CD14-positive monocyte (primary cell): ENCODE results near the gene APC2. TPM values are rescaled to one million over a fixed set of nuclear protein-coding genes. Genes with fewer than 3 reads are reported as not detected.

Experiments
- DNase-seq, 3 donors: peaks; one replicate each; pipeline ENCODE4 v3.0.0-alpha.2; 2011 to 2022
- H2AFZ ChIP-seq: 2 replicates; pipeline ENCODE4 v1.6.0; 2012; ENCODE audit warnings: mild to moderate bottlenecking, low read depth, low read length, inconsistent platforms; ENCODE audit not compliant: insufficient read depth, poor library complexity, severe bottlenecking
- H3K27ac ChIP-seq, 2 donors: 1 replicate in 1 of 2; 2 replicates in 1 of 2; pipeline ENCODE4 v1.5.1; 2012 to 2013; ENCODE audit warnings: low read length in 2 of 2, control low read depth in 1 of 2, inconsistent platforms in 1 of 2, low read depth in 1 of 2, mild to moderate bottlenecking in 1 of 2
- H3K27me3 ChIP-seq, 2 donors: one replicate each; pipeline versions ENCODE4 v1.6.0 to v1.6.1; 2011 to 2013; ENCODE audit warnings: low read length in 2 of 2; ENCODE audit not compliant: control insufficient read depth in 2 of 2, insufficient read depth in 2 of 2
- H3K36me3 ChIP-seq, 2 donors: replicated peaks in 1 of 2; 1 replicate in 1 of 2; 2 replicates in 1 of 2; pipeline versions ENCODE4 v1.5.1 to v1.6.1; 2012 to 2013; ENCODE audit warnings: low read length in 2 of 2, control low read depth in 1 of 2, inconsistent platforms in 1 of 2, mild to moderate bottlenecking in 1 of 2; ENCODE audit not compliant: insufficient read depth in 2 of 2, control insufficient read depth in 1 of 2
- H3K4me1 ChIP-seq, 2 donors: 1 replicate in 1 of 2; 2 replicates in 1 of 2; pipeline versions ENCODE4 v1.5.1 to v1.6.1; 2012 to 2013; ENCODE audit warnings: low read length in 2 of 2, control low read depth in 1 of 2, inconsistent platforms in 1 of 2, mild to moderate bottlenecking in 1 of 2, moderate library complexity in 1 of 2; ENCODE audit not compliant: insufficient read depth in 2 of 2, control insufficient read depth in 1 of 2
- H3K4me2 ChIP-seq: replicated peaks from 2 replicates; pipeline ENCODE3; 2012; ENCODE audit warnings: low read length, moderate library complexity, mild to moderate bottlenecking; ENCODE audit not compliant: poor library complexity, severe bottlenecking; ENCODE audit errors: extremely low read depth
- H3K4me3 ChIP-seq, 3 experiments: fragments of 200-600 bp in 1 of 3; sonication (generic) in 1 of 3; replicated peaks in 1 of 3; 1 replicate in 2 of 3; 2 replicates in 1 of 3; pipeline ENCODE4 v1.5.1; 2011 to 2013; ENCODE audit warnings: low read length in 3 of 3, mild to moderate bottlenecking in 3 of 3, control low read depth in 2 of 3, low read depth in 2 of 3, inconsistent platforms in 1 of 3, moderate library complexity in 1 of 3
- H3K79me2 ChIP-seq: 2 replicates; pipeline ENCODE4 v1.6.0; 2012; ENCODE audit warnings: mild to moderate bottlenecking, control low read depth, inconsistent platforms, low read length, moderate library complexity; ENCODE audit not compliant: insufficient read depth
- H3K9ac ChIP-seq: 2 replicates; pipeline ENCODE4 v1.6.0; 2017; ENCODE audit warnings: low read length, mild to moderate bottlenecking; ENCODE audit not compliant: insufficient read depth, poor library complexity, severe bottlenecking
- H3K9me3 ChIP-seq, 2 donors: replicated peaks in 1 of 2; 1 replicate in 1 of 2; 2 replicates in 1 of 2; pipeline versions ENCODE4 v1.5.1 to v1.6.1; 2012 to 2013; ENCODE audit warnings: low read length in 2 of 2, control low read depth in 1 of 2; ENCODE audit not compliant: control insufficient read depth in 1 of 2, insufficient read depth in 1 of 2
- H4K20me1 ChIP-seq: 2 replicates; pipeline ENCODE4 v1.6.0; 2012; ENCODE audit warnings: mild to moderate bottlenecking, low read length, control low read depth, moderate library complexity; ENCODE audit not compliant: insufficient read depth
- H3K27ac Mint-ChIP-seq, 7 donors: one replicate each; pipeline ENCODE4 v1.8.0; 2020; ENCODE audit warnings: mild to moderate bottlenecking in 7 of 7, mixed read lengths in 7 of 7, moderate library complexity in 6 of 7, inconsistent platforms in 2 of 7
- H3K27me3 Mint-ChIP-seq, 3 donors: one replicate each; pipeline ENCODE4 v1.8.0; 2021 to 2022; ENCODE audit warnings: low read depth in 3 of 3, mild to moderate bottlenecking in 3 of 3, mixed read lengths in 3 of 3, moderate library complexity in 3 of 3, inconsistent platforms in 1 of 3
- H3K36me3 Mint-ChIP-seq, 2 donors: one replicate each; pipeline ENCODE4 v1.8.0; 2020; ENCODE audit warnings: mixed read lengths in 2 of 2, inconsistent platforms in 1 of 2, mild to moderate bottlenecking in 1 of 2
- H3K4me1 Mint-ChIP-seq: one replicate; pipeline ENCODE4 v1.8.0; 2020; ENCODE audit warnings: mild to moderate bottlenecking, mixed read lengths
- H3K4me3 Mint-ChIP-seq, 2 donors: one replicate each; pipeline ENCODE4 v1.8.0; 2020; ENCODE audit warnings: mild to moderate bottlenecking in 2 of 2, mixed read lengths in 2 of 2, moderate library complexity in 1 of 2
- H3K9me3 Mint-ChIP-seq, 7 donors: one replicate each; pipeline ENCODE4 v1.8.0; 2020 to 2022; ENCODE audit warnings: mixed read lengths in 7 of 7, mild to moderate bottlenecking in 6 of 7, moderate library complexity in 6 of 7, inconsistent platforms in 2 of 7
- WGBS: methylation state at CpG from one replicate; pipeline ENCODE4 v1.1.5; 2013; ENCODE audit warnings: missing lambda C conversion rate; ENCODE audit not compliant: insufficient coverage; 5-methylcytosine and 5-hydroxymethylcytosine counted together
- intact Hi-C, 2 donors: fragments of 100-400 bp; cut with micrococcal nuclease; formaldehyde crosslinking; loops; one replicate each; pipeline versions ENCODE4 v1.15.0 to v1.15.1; 2023
- polyA plus RNA-seq, 3 donors: library from polyadenylated mRNA; depleted of rRNA in 1 of 3; unstranded in 2 of 3; stranded (reverse) in 1 of 3; fragments of 300-500 nt in 2 of 3; fragments of >200 nt in 1 of 3; fragmentation: Illumina TruSeq in 2 of 3; gene quantifications; 1 replicate in 2 of 3; 2 replicates in 1 of 3; pipeline ENCODE4 v1.2.3, GENCODE V29; 2012 to 2021
- TF ChIP-seq, protein P1 (sequence below): fragments of 200-600 bp; IDR thresholded peaks from one replicate; pipeline ENCODE4 v1.8.0; 2022; ENCODE audit warnings: antibody characterized with exemption, mild to moderate bottlenecking

APC2 gene
- polyA plus RNA-seq, 3 donors: 0.04 TPM; not detected in 2

GRCh38 chr19:1431759-1432506 lies 18.0 kb upstream of the APC2 start:
- Mint-ChIP-seq H3K9me3 (no peaks in the 10 kb centered on the region), H3K36me3 (peaks cover 34 to 69% of the 10 kb centered on the region in 2 donors), H3K27ac (no peak overlapping the region), H3K4me3 (no peak overlapping the region), H3K27me3 (peaks cover 0 to 4% (median 0%) of the 10 kb centered on the region in 3 donors), H3K4me1 (peaks cover 6% of the 10 kb centered on the region)
- TF ChIP-seq, protein P1, sequence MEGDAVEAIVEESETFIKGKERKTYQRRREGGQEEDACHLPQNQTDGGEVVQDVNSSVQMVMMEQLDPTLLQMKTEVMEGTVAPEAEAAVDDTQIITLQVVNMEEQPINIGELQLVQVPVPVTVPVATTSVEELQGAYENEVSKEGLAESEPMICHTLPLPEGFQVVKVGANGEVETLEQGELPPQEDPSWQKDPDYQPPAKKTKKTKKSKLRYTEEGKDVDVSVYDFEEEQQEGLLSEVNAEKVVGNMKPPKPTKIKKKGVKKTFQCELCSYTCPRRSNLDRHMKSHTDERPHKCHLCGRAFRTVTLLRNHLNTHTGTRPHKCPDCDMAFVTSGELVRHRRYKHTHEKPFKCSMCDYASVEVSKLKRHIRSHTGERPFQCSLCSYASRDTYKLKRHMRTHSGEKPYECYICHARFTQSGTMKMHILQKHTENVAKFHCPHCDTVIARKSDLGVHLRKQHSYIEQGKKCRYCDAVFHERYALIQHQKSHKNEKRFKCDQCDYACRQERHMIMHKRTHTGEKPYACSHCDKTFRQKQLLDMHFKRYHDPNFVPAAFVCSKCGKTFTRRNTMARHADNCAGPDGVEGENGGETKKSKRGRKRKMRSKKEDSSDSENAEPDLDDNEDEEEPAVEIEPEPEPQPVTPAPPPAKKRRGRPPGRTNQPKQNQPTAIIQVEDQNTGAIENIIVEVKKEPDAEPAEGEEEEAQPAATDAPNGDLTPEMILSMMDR: no peak
- Histone ChIP-seq H3K4me2 (no peak overlapping the region), H3K4me1 (no peaks in the 10 kb centered on the region), H3K27me3 (no peaks in the 10 kb centered on the region), H3K36me3 (peaks cover 64 to 83% of the 10 kb centered on the region in 2 donors), H3K4me3 (no peak overlapping the region), H4K20me1 (peaks cover 74% of the 10 kb centered on the region), H3K9ac (no peak overlapping the region), H2AFZ (no peak overlapping the region), H3K9me3 (no peaks in the 10 kb centered on the region), H3K79me2 (peaks cover 6% of the 10 kb centered on the region), H3K27ac (no peak overlapping the region)
- no peak for DNase-seq
- 94% methylated on average over 24 of the region's 24 CpGs for WGBS
- intact Hi-C loops: no loop called here

GRCh38 chr19:1432507-1432887 lies 17.4 kb upstream of the APC2 start:
- Histone ChIP-seq H3K4me1 (no peaks in the 10 kb centered on the region), H2AFZ (no peak overlapping the region), H3K79me2 (peaks cover 6% of the 10 kb centered on the region), H3K36me3 (peaks cover 58 to 77% of the 10 kb centered on the region in 2 donors), H3K9ac (no peak overlapping the region), H3K9me3 (no peaks in the 10 kb centered on the region), H3K27ac (no peak overlapping the region), H3K4me3 (no peak overlapping the region), H4K20me1 (peaks cover 68% of the 10 kb centered on the region), H3K27me3 (no peaks in the 10 kb centered on the region), H3K4me2 (no peak overlapping the region)
- peak overlapping the region in 2 of 7 donors; percentile 40 to 74 for H3K27ac Mint-ChIP-seq
- TF ChIP-seq, protein P1: no peak
- H3K36me3 Mint-ChIP-seq: peaks cover 31 to 65% of the 10 kb centered on the region in 2 donors
- WGBS: 96% methylated on average over 11 of the region's 16 CpGs
- H3K4me1 Mint-ChIP-seq: peaks cover 6% of the 10 kb centered on the region
- no peak overlapping the region for H3K4me3 Mint-ChIP-seq
- peaks cover 0 to 4% (median 0%) of the 10 kb centered on the region in 3 donors for H3K27me3 Mint-ChIP-seq
- no peaks in the 10 kb centered on the region for H3K9me3 Mint-ChIP-seq
- no peak for DNase-seq
- intact Hi-C loops: no loop called here
